ENCODE measurements around the gene BAG3. TPM values are rescaled to one million over a fixed set of nuclear protein-coding genes. Genes with fewer than 3 reads are reported as not detected.

The BAG3 gene
- total RNA-seq, 1 donor = 13.2 TPM

DNA sequence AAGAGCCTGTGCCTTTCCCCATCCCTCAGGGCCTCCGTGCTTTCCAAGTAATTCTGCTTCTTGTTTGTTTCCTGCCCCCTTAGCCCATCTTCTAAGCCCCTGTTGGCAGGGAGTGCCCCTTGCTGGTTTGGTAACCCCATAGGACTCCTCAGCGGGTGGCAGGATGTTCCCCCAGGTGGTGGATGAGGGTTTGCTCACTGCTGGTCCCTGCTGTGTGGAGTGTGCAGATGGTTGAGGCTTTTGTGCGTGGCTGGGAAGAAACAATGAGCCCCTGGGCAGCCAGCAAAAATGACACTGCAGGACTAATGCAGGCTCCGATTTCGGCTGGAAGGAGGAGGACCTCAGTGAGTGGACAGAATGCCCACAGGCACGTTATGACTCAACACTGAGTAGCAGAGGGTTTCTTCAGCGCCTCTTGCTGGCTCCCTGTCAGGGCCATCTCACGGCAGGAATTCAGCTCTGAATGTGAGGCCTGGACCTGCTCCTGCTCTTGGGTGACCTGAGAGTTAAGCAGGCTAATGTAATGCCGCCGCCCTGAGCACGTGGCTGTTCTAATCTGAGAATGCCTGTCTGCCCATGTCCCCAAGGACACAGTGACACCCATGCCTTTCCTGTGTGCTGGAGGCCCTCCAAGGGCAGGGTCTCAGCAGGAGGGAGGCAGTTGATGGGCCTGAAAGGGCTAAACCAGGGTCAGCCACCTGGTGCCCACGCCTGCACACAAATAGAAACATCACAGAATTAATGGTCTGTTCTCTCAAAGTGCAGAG, 16.6 kb downstream of the BAG3 start:
- H3K27me3 ChIP-seq (ENCODE audit: insufficient read depth, low read length) = no peaks in the 10 kb centered on the region
- peaks cover 7% of the 10 kb centered on the region for H3K4me1 ChIP-seq (ENCODE audit: insufficient read depth, low read length)
- H3K9me3 ChIP-seq (ENCODE audit: low read depth, low read length) = no peaks in the 10 kb centered on the region
- no peak overlapping the region for H3K4me3 ChIP-seq (ENCODE audit: low read length)

GRCh38 chr10:119668461-119668860, 17.3 kb downstream of the BAG3 start:
- H3K9me3 ChIP-seq (ENCODE audit: low read depth, low read length) = no peaks in the 10 kb centered on the region
- H3K4me1 ChIP-seq (ENCODE audit: insufficient read depth, low read length) = peaks cover 7% of the 10 kb centered on the region
- H3K27me3 ChIP-seq (ENCODE audit: insufficient read depth, low read length) = no peaks in the 10 kb centered on the region
- no peak overlapping the region for H3K4me3 ChIP-seq (ENCODE audit: low read length)

- Histone ChIP-seq H3K4me1 (ENCODE audit: insufficient read depth, low read length) (peaks cover 3% of the 10 kb centered on the region), H3K4me3 (ENCODE audit: low read length) (no peak overlapping the region), H3K27me3 (ENCODE audit: insufficient read depth, low read length) (no peaks in the 10 kb centered on the region), H3K9me3 (ENCODE audit: low read depth, low read length) (no peaks in the 10 kb centered on the region)
These were observed 18.2 kb downstream of the BAG3 start for GRCh38 chr10:119669331-119669730.

GRCh38 chr10:119669975-119670640, 18.9 kb downstream of the BAG3 start:
- Histone ChIP-seq H3K9me3 (ENCODE audit: low read depth, low read length) (no peaks in the 10 kb centered on the region), H3K4me1 (ENCODE audit: insufficient read depth, low read length) (no peaks in the 10 kb centered on the region), H3K4me3 (ENCODE audit: low read length) (no peak overlapping the region), H3K27me3 (ENCODE audit: insufficient read depth, low read length) (no peaks in the 10 kb centered on the region)

GRCh38 chr10:119670717-119671116, 19.5 kb downstream of the BAG3 start:
- H3K4me3 ChIP-seq (ENCODE audit: low read length) = no peak overlapping the region
- H3K4me1 ChIP-seq (ENCODE audit: insufficient read depth, low read length) = no peaks in the 10 kb centered on the region
- no peaks in the 10 kb centered on the region for H3K27me3 ChIP-seq (ENCODE audit: insufficient read depth, low read length)
- H3K9me3 ChIP-seq (ENCODE audit: low read depth, low read length) = no peaks in the 10 kb centered on the region

- no peaks in the 10 kb centered on the region for H3K4me1 ChIP-seq (ENCODE audit: insufficient read depth, low read length)
- no peaks in the 10 kb centered on the region for H3K9me3 ChIP-seq (ENCODE audit: low read depth, low read length)
- H3K27me3 ChIP-seq (ENCODE audit: insufficient read depth, low read length) = no peaks in the 10 kb centered on the region
- no peak overlapping the region for H3K4me3 ChIP-seq (ENCODE audit: low read length)
These were observed 20.2 kb downstream of the BAG3 start for GRCh38 chr10:119671381-119671780.

GRCh38 chr10:119672291-119672690, 21.1 kb downstream of the BAG3 start:
- H3K9me3 ChIP-seq (ENCODE audit: low read depth, low read length) = no peaks in the 10 kb centered on the region
- no peaks in the 10 kb centered on the region for H3K4me1 ChIP-seq (ENCODE audit: insufficient read depth, low read length)
- no peak overlapping the region for H3K4me3 ChIP-seq (ENCODE audit: low read length)
- no peaks in the 10 kb centered on the region for H3K27me3 ChIP-seq (ENCODE audit: insufficient read depth, low read length)

DNA sequence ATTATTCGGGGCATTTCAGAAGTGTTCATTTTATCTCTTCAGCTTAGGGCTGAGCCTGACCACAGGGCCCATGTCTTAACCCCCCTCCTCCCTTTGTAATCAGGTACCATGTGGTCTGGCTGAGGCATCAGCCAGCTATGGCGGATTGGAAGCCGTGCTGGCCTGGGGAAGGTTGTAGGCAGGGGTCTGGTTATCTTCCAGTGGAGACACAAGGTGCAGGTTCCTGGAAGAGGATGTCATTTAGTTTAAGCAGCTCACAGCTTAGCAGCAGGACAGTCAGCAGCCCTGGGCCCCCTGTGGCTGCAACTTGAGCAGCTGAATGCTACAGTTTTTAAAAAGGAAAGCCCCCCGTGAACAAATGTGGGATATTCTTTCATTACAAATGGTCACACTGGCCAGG, 22.1 kb downstream of the BAG3 start:
- H3K9me3 ChIP-seq (ENCODE audit: low read depth, low read length) = no peaks in the 10 kb centered on the region
- H3K4me3 ChIP-seq (ENCODE audit: low read length) = no peak overlapping the region
- no peaks in the 10 kb centered on the region for H3K4me1 ChIP-seq (ENCODE audit: insufficient read depth, low read length)
- H3K27me3 ChIP-seq (ENCODE audit: insufficient read depth, low read length) = no peaks in the 10 kb centered on the region

DNA sequence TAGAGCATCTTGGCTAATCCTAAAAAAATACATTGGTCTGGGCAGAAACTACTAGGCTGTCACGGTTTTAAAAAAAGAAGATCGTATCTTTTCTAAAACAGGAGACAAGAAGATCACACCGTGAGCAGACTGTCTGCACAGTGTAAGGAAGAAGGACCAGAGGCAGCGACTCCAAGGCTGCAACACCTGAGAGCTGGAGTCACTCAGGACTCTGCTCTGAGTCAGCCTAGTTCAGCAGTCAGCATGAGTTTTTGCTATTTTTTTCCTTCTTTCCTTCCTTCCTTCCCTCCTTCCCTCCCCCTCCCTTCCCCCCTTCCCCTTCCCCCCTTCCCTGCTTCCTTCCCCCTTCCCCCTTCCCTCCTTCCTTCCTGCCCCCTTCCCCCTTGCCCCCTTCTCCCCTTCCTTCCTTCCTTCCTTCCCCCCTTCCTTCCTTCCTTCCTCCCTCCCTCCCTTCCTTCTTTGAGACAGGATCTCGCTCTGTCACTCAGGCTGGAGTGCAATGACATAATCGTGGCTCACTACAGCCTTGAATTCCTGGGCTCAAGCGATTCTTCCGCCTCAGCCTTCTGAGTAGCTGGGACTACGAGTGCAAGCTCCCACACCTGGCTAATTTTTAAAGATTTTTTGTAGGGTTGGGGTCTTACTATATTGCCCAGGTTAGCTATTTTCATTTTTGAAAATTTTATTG, 24.4 kb downstream of the BAG3 start:
- Histone ChIP-seq H3K9me3 (ENCODE audit: low read depth, low read length) (no peaks in the 10 kb centered on the region), H3K4me3 (ENCODE audit: low read length) (no peak overlapping the region), H3K4me1 (ENCODE audit: insufficient read depth, low read length) (peaks cover 16% of the 10 kb centered on the region), H3K27me3 (ENCODE audit: insufficient read depth, low read length) (no peaks in the 10 kb centered on the region)

DNA sequence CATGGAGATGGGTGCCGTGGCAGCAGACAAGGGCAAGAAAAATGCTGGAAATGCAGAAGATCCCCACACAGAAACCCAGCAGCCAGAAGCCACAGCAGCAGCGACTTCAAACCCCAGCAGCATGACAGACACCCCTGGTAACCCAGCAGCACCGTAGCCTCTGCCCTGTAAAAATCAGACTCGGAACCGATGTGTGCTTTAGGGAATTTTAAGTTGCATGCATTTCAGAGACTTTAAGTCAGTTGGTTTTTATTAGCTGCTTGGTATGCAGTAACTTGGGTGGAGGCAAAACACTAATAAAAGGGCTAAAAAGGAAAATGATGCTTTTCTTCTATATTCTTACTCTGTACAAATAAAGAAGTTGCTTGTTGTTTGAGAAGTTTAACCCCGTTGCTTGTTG, 25.9 kb downstream of the BAG3 start:
- Histone ChIP-seq H3K4me3 (ENCODE audit: low read length) (no peak overlapping the region), H3K27me3 (ENCODE audit: insufficient read depth, low read length) (no peaks in the 10 kb centered on the region), H3K4me1 (ENCODE audit: insufficient read depth, low read length) (peaks cover 30% of the 10 kb centered on the region), H3K9me3 (ENCODE audit: low read depth, low read length) (no peaks in the 10 kb centered on the region)

GRCh38 chr10:119677904-119678755, 26.9 kb downstream of the BAG3 start:
- no peaks in the 10 kb centered on the region for H3K9me3 ChIP-seq (ENCODE audit: low read depth, low read length)
- H3K27me3 ChIP-seq (ENCODE audit: insufficient read depth, low read length) = no peaks in the 10 kb centered on the region
- peaks cover 36% of the 10 kb centered on the region for H3K4me1 ChIP-seq (ENCODE audit: insufficient read depth, low read length)
- H3K4me3 ChIP-seq (ENCODE audit: low read length) = no peak overlapping the region

GRCh38 chr10:119679480-119679829, 28.3 kb downstream of the BAG3 start:
- Histone ChIP-seq H3K9me3 (ENCODE audit: low read depth, low read length) (no peaks in the 10 kb centered on the region), H3K4me3 (ENCODE audit: low read length) (no peak overlapping the region), H3K27me3 (ENCODE audit: insufficient read depth, low read length) (no peaks in the 10 kb centered on the region), H3K4me1 (ENCODE audit: insufficient read depth, low read length) (peaks cover 36% of the 10 kb centered on the region)

- H3K4me1 ChIP-seq (ENCODE audit: insufficient read depth, low read length) = peaks cover 36% of the 10 kb centered on the region
- no peak overlapping the region for H3K4me3 ChIP-seq (ENCODE audit: low read length)
- no peaks in the 10 kb centered on the region for H3K27me3 ChIP-seq (ENCODE audit: insufficient read depth, low read length)
- H3K9me3 ChIP-seq (ENCODE audit: low read depth, low read length) = no peaks in the 10 kb centered on the region
These were observed 28.9 kb downstream of the BAG3 start for GRCh38 chr10:119680050-119680449.

GRCh38 chr10:119680650-119681081, 29.5 kb downstream of the BAG3 start:
- no peak overlapping the region for H3K4me3 ChIP-seq (ENCODE audit: low read length)
- no peaks in the 10 kb centered on the region for H3K9me3 ChIP-seq (ENCODE audit: low read depth, low read length)
- peaks cover 36% of the 10 kb centered on the region for H3K4me1 ChIP-seq (ENCODE audit: insufficient read depth, low read length)
- H3K27me3 ChIP-seq (ENCODE audit: insufficient read depth, low read length) = no peaks in the 10 kb centered on the region

Data from mononuclear cell (primary cell).